MM.1S (cell line): ENCODE measurements around the gene AQP11.

ENCODE experiments used
- EZH2 ChIP-seq: fragments of 300-600 bp; sonication (generic); optimal IDR thresholded peaks from 2 replicates; pipeline ENCODE3; 2017; ENCODE audit warnings: low read depth, mild to moderate bottlenecking, antibody characterized with exemption, low read length, mixed read lengths
- TF ChIP-seq, protein P1 (sequence below): fragments of 300-600 bp; sonication (generic); IDR thresholded peaks from 2 replicates; pipeline ENCODE4 v1.5.1; 2016; ENCODE audit warnings: antibody characterized with exemption, low read length, mixed read lengths

- TF ChIP-seq, protein P1, sequence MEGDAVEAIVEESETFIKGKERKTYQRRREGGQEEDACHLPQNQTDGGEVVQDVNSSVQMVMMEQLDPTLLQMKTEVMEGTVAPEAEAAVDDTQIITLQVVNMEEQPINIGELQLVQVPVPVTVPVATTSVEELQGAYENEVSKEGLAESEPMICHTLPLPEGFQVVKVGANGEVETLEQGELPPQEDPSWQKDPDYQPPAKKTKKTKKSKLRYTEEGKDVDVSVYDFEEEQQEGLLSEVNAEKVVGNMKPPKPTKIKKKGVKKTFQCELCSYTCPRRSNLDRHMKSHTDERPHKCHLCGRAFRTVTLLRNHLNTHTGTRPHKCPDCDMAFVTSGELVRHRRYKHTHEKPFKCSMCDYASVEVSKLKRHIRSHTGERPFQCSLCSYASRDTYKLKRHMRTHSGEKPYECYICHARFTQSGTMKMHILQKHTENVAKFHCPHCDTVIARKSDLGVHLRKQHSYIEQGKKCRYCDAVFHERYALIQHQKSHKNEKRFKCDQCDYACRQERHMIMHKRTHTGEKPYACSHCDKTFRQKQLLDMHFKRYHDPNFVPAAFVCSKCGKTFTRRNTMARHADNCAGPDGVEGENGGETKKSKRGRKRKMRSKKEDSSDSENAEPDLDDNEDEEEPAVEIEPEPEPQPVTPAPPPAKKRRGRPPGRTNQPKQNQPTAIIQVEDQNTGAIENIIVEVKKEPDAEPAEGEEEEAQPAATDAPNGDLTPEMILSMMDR: no peak
- no peak for TF ChIP-seq EZH2
Measured at GRCh38 chr11:77593883-77594282, 4.1 kb downstream of the AQP11 start.
